Neutrophil (primary cell): ENCODE data around the gene GANAB.

Source experiments
- H3K27ac ChIP-seq: fragments of 200-600 bp; sonication (generic); 2 replicates; pipeline ENCODE4 v1.5.1; 2016; ENCODE audit warnings: mild to moderate bottlenecking, moderate library complexity
- H3K27me3 ChIP-seq: fragments of 200-600 bp; sonication (generic); 2 replicates; pipeline ENCODE4 v1.6.0; 2016; ENCODE audit warnings: mild to moderate bottlenecking
- H3K36me3 ChIP-seq: fragments of 200-600 bp; sonication (generic); 2 replicates; pipeline ENCODE4 v1.5.1; 2017
- H3K4me1 ChIP-seq, 2 experiments: fragments of 200-600 bp in 1 of 2; sonication (generic) in 1 of 2; 1 replicate in 1 of 2; 2 replicates in 1 of 2; pipeline versions ENCODE4 v1.5.1 to v1.6.1; 2013 to 2016; ENCODE audit warnings: low read depth in 1 of 2, low read length in 1 of 2, mild to moderate bottlenecking in 1 of 2, moderate library complexity in 1 of 2; ENCODE audit not compliant: control insufficient read depth in 1 of 2, insufficient read depth in 1 of 2
- H3K4me3 ChIP-seq, 2 experiments: fragments of 200-600 bp in 1 of 2; sonication (generic) in 1 of 2; 1 replicate in 1 of 2; 2 replicates in 1 of 2; pipeline ENCODE4 v1.5.1; 2013 to 2016; ENCODE audit warnings: low read depth in 1 of 2, low read length in 1 of 2, mild to moderate bottlenecking in 1 of 2, moderate library complexity in 1 of 2
- H3K9me3 ChIP-seq: fragments of 200-600 bp; sonication (generic); 2 replicates; pipeline ENCODE4 v1.5.1; 2016
- CTCF ChIP-seq: fragments of 200-600 bp; sonication (generic); IDR thresholded peaks from 2 replicates; pipeline ENCODE4 v1.5.1; 2016; ENCODE audit warnings: antibody characterized with exemption

GANAB gene

GRCh38 chr11:62575156-62575555 is 71.3 kb downstream of the GANAB start:
- H3K36me3 ChIP-seq, result peaks cover 41% of the 10 kb centered on the region
- peak overlapping the region; percentile 95 to 98 for H3K4me3 ChIP-seq
- TF ChIP-seq CTCF, result no peak
- H3K4me1 ChIP-seq, result peaks cover 37% of the 10 kb centered on the region in 2 experiments
- H3K27ac ChIP-seq, result peak overlapping the region; percentile 81
- H3K27me3 ChIP-seq, result no peaks in the 10 kb centered on the region
- H3K9me3 ChIP-seq, result no peaks in the 10 kb centered on the region
